HG02571 (cell line): ENCODE results near the gene SLC4A4.

Experiments used
- ATAC-seq: cut with Tn5 transposase; IDR thresholded peaks from one replicate; pipeline ENCODE4 v1.9.1; 2021; ENCODE audit warnings: mild to moderate bottlenecking, moderate library complexity; ENCODE audit not compliant: unreplicated experiment

The SLC4A4 gene

DNA sequence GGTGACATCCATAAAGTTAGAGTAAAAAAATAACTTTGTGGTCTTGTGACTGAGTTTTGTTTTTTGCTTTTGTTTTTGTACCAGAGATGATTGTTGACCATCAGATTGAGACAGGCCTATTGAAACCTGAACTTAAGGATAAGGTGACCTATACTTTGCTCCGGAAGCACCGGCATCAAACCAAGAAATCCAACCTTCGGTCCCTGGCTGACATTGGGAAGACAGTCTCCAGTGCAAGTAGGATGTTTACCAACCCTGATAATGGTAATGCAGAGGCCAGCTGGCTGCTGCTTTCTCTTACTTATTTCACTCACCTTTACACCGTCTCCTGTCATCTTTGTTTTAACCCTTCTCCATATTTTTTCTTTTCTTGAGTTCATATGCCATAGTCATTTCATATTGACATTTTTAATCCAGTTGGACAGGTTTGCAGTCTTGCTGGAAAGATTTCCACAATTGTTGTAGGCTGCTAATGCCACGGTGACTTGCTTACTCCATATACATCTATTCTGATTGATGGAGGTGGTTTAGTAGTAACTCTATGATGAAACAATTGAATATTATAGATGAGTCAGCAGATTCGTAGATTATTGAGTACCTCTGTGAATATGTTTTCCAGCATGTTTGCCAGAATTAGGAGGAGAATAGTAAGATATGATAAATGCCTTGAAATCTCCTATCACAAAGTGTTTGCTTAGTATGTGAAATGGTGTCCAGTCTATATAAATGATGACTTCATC is 18.3 kb downstream of the SLC4A4 start:
- ATAC-seq: no peak

DNA sequence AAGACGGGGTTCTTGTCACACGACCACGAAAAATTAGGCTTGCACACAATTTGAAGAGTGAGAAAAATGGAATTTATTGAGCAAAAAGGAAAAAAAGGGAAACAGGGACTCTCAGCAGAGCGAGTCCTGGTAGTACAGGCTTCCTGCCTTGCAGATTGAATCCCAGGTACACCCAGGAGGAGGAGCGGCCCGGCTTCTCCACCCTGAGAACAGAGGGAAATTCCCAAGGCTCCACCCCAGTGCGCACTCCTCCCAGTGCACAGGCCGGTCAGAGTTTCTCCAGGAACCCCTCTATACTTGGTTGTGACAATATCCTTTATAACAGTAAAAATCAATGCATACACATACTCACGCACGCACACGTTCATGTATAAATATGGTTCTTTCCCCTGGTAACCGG is 22.0 kb downstream of the SLC4A4 start:
- no peak for ATAC-seq

DNA sequence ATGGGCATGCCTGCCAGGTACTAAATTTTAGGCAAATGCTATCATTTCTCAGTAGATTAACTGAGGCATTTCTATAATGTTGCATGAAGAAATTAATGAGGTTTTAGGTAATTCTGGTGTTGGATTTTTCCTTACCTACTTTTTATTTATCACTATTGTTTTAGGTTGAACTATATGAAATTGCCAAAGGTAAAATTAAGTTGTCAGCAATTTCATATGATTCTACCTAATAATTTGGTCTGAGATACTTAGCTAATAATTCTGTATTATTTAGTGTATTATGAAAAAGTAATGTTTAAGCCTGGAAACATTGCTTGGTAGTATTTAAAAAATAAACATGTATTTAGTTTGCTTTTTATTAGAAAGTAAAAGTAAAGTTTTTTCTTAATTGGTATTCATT is 22.7 kb downstream of the SLC4A4 start:
- no peak for ATAC-seq

DNA sequence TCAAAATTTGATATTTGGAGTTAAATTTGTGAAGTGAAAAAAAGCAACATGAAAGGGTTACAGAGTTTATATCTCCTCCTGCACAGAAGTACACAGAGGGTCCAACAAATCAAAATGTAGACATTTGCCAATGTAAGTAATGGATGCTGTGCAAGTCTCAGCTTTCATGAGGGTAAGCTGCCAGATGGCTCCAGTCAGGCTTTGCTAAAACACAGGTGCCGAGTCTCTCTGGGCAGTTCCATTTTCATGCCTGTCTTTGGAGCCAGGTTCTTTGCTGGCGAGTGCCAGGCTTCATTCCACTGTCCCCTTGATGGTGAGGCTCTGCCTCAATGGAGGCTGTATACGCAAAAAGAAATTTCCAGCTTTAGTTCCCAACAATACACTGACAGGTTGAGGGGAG is 27.9 kb downstream of the SLC4A4 start:
- ATAC-seq: no peak

DNA sequence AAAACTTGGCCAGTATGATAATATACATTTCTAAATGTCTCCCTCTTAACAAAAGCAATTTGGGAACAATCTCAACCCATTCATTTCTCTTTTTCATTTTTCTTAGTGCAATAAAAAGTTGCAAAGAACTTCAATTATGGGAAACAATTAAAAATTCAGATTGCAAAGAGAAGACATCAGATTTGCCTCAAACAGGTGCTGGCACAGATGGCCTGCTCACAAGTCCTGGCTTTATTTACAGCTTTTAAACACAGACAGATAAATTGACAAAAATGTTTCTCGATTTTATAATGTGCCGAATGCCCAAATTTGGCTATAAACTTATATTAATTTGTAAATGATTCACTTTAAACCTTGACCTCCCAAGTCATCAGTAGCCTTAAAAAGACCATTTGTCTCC is 28.7 kb downstream of the SLC4A4 start:
- ATAC-seq: no peak

DNA sequence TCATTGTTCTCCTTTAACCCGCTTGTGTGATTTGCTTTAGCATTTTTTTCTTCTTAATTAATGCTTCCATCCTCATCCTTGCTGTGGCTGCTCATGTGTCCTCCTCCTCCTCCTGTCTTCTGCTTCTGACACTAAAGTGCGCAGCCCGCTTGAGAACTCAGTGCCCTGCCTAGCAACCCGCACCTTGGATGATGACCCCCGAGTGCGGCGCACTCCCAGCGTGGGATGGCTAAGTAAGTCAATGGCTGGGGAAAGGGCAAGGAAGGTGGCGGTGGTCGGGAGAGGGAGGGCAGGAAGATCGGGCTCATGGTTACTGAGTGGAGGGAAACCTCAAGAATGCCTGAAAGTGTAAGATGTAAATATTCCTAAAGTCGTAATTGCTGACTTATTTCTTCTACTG is 30.1 kb downstream of the SLC4A4 start:
- no peak for ATAC-seq

DNA sequence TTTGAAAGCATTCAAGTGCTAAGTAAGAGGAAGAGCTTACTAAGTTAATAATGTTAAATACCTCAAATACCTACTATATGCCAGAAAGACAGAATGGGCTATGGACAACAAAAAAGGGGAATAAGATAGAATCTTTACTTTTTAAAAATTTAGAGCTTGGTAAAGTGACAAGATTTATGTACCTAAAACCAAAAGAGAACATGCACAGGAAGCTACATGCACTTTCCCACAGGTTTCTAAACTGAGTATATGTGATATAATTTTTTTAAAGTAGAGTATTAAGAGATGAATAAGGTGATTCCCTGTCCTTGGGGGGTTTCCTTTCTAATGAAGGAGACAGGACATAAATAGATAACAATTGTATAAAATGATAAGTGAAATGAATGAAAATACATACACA is 30.7 kb downstream of the SLC4A4 start:
- ATAC-seq: no peak

DNA sequence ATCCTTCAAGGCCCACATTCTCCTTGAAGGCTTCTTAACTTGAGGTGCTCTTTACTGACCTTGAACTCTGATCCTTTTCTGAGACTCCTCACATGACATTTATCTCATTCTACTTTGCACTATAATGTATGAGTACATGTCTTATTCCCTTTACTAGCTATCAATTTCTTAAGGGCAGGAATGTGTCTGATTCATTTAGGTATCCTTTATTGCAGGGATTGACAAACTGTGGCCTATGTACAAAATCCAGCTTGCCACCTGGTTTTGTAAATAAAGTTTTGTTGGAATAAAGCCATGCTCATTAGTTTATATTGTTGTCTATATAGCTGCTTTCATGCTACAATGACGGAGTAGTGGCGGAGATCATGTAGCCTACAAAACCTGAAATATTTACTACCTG is 36.7 kb downstream of the SLC4A4 start:
- ATAC-seq: no peak

DNA sequence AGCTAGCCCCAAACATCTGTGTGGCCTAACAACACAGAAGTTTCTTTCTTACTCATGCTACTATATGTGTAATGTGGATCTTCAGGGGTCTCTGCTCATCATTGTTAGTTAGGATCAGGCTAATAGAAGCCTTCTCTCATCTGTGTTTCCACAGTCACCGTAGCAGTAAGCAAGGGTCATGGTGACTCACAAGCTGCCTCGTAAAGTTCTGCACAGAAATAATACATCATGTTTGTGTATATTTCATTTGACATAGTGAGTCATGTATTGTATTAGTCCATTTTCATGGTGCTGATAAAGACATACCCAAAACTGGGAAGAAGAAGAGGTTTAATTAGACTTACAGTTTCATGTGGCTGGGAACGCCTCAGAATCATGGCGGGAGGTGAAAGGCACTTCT is 38.7 kb downstream of the SLC4A4 start:
- no peak for ATAC-seq

DNA sequence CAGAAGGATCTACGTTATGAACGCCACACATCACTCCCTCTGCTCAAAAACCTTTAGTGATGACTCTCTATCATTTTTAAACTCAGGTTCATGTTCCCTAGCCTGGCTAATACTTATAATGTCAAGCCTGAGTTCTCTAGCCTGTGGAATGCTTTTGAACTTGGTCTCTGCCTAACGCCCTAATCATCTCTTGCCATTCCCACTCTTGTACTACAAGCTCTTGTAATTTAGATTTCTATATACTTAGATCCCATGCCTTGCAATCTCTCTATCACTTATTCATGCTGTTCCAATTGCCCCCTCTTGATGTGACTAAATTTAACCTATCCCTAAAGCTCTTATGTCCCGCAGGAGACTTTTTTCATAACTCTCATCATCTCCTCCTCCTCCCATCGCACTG is 40.3 kb downstream of the SLC4A4 start:
- no peak for ATAC-seq

DNA sequence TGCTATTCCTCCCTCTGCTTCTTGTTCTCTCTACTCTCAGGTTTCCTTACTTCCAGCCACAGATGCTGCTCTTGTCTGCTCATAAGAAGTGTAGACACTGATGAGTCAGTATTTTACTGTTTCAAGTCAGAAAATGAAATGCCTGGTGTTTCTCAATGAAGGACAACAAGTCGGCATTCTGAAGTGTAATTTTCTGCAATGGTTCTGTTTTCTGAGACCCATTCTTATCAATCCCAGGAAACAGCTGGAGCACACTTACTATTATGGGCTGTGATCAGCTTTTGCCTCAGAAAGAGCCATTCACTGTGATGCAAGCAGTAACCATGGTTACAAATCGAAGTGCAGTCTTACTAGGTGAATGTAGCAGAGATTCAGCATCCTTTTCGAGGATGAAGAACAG is 42.0 kb downstream of the SLC4A4 start:
- ATAC-seq: no peak

DNA sequence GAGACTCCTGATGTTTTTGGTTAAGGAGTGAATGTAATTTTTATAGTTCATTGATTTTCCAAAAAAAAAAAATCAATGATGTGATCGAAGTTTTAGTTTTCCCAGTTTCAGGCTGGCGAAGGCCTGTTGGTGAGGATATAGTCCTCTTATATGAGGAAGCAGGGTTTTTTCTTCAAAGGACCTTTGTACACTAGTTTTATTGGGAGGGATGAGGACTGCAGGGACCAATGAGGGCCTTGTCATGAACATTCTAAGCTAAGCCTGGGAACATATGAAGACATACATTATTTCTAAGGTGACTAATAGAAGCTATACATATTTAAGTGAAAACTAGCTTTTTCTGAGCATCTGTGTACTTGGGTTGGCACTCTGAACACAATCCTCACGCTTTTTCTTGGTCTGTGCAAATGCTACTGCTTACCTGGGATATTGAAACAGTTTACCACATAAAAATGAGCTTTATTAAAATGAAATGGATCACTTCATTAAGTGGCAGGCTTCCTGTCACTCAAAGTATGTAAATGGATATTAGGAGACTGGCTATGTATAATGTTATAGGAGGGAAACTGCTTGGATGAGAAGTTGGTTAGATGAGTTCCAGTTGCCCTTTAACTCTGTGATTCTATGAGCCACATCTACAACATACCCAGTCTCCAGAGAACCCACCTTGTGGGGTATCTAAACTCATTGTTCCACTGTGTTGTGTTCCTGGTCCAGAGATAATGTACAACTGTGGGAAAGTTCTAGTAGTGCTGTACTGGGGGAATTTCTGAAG is 43.5 kb downstream of the SLC4A4 start:
- ATAC-seq: no peak

DNA sequence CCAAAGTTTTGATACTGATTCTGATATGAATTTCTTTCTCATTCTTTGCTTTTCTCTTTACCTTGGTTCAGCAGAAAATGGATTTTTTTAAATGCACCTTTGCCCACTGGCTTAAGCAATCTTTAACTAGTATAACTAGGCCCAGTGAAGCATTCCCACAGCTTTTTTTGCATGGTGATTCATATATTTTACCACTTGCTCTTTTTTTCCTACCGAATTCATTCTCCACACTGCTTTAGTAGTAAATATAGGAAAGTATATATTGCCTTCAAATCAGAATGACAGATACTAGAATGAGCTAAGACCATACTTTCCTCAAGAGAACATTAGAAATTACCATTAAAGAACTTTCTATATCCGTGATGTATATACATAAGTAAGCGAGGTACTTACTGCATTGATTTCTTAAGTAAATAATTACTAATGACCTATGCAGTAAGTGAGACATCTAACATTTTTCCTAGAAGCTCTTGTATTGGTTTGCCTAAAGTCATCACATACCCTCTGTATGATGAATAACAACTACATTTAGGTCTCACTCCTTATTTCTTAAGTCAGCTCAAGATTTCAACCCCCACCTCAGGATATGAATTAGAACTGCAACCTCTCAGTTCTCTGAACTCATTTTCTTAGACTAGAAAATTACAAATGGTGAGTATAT is 44.2 kb downstream of the SLC4A4 start:
- ATAC-seq: no peak

DNA sequence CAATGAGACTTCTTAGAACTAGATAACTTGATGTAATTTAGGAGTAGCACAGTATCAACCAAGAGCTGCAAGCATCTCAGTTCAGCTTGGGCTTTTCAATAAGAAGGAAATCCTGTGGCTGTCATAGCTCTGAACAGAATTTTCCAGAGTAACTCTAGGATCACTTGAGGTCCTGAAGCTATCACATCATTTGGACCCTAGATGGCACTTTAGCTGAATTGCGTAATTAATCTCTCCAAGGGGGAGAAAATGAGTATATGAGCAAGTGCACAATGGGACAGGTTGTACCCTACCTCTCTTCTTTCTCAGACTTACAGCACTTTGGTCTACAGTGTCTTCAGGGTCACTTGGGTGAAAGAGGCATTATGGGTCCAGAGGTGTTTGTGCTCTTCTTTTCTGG is 45.2 kb downstream of the SLC4A4 start:
- ATAC-seq: no peak

DNA sequence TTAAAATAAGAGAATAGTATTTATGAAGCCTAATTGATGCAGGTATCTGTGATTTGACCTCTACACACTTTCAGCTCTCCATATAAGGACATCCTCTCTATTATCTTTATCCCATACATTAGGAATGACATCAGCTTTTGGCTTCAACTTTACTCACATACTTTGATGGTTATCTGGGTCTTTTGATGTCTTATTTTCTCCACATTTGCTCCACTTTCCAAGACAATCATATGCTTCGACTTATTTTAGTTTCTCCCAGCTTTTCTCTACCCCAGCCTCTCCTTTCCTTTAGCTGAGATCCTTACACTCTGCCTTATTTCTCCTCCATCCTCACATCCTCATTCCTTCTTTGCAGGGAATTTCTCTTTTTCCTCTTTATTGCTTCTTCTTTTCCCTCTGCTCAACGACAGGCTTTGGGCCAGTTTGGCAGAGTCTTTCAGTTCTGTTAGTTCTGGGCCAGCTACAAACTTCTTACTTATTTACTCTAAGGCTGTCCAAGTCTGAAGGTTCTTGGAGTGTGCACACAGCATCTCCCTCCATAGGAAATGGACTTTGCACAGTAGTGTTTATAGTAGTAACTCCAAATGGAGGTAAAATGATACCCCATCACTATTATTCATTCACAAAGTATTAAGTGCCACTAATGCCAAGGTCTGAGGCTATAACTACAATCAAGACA is 50.5 kb downstream of the SLC4A4 start:
- ATAC-seq: no peak

DNA sequence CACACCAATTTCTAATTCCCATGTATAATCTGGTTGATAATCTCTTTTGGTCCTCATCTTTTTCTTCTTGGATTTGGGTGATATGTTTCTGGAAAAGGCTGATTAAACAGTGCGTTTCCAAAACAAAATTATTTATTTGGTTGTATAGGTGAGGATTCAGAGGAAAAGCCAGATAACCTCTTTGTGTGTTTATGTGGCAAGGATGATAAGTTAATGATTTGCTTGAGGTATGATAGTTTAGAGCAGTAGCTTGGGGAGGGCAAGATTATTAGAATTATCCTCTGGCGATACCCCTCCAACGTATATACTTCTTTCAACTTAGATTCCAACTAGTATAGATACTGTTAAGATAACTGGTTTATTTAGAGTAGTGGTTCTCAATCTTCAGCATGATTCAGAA is 53.3 kb downstream of the SLC4A4 start:
- no peak for ATAC-seq

DNA sequence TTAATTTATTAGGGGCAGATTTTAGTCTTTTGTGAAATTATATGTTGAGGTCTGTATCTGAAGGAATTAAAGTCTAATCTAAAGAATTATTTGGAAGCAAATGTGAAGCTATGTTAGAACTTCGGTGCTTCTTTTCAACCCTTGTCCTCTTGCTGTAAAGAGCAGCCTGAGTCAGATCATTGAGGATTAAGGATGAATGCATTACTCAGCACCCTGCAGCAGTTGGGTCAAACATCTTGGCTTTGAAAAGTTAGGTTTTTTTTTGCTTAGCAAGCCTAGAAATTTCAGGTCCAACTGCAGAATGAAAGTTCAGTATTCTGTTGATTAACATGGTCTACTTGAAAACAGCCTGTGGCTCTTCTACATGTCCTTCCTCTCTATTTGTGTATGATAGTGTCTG is 57.6 kb downstream of the SLC4A4 start:
- ATAC-seq: no peak

DNA sequence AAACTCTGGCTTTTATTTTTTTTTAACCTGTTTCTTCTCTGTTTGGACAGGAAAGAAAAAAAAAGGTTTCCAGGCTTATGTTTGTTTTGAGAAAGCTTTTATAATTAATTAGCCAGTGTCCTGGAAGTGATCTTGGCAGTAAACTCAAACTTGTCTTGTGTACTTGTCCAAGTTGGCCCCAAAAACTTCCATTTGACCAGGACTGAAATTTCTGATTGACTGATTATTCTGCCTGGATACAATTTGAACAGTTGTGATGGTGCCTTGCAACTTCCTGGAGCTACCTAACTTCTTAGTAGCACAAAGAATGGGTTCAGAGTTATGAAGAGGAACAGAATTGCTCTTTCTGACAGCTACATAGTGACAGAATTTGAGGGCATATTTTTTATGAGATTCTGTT is 62.0 kb downstream of the SLC4A4 start:
- ATAC-seq: no peak

DNA sequence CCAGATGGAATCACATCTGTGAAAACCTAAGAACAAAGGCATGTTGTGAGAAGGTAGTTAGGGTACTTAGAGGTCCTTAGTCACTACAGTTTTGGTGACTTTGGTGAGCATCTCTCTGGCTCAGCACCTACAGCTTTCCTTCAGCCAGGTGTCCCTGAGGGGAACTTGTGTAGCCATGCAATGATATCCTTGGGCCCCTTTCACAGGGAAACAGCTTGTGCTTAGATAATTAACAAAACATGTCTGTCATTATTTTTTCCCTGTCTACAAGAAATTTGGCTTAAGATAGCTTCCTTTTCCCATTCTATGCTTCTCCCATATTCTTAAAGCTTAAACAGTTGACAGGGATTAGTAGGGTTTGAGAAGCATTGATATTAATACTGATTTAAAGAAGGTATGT is 63.8 kb downstream of the SLC4A4 start:
- ATAC-seq: no peak

DNA sequence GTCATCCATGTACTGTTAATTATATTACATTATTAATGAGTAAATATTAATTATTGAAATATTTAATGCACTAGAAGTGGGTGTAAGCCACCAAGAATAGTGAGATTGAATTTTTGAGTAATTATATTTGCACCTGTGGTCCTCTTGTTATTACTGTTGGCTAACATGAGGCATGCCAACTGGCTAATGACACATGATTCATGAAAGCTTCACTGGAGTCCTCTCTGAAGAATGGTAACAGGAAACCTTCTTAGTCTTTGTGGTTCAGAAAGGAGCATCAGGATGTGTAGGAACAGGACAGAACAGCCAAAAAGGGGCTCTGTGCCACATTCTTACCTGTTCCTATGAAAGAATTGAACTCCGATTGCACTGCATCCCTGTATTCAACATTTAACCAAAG is 65.2 kb downstream of the SLC4A4 start:
- ATAC-seq: no peak

DNA sequence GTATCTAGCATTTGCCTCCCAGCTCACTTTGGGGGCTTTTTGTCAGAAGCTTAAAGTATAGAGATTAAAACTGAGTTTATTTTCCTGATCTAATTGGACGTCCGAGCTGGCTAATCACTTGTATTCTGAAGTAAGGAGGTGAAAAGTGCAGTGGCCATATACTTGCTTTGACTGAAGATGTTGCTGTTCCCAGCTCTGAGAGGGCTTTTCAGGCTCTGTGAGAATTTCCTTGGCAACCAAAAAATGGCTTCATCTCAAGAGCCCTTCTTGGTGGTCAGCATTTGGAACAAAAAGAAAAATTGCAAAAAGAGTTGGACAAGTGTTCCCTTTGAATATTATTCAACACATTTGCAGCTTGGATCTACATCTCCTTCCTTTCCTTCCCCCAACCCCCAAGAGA is 67.0 kb downstream of the SLC4A4 start:
- ATAC-seq: no peak
